ENCODE results near the gene SLC44A5.
"Not testable (repeated sequence)": the region's sequence is repeated elsewhere in the genome, so short reads cannot be mapped to it uniquely, and the experiment has no call there.

- not testable (repeated sequence) for TF ChIP-seq POLR2A, CTCF (IDR thresholded peaks at IDR 0.05)
Measured at GRCh38 chr1:75647183-75647582, 36.3 kb upstream of the SLC44A5 start.
